Measurements from ENCODE around the gene TNFRSF13B. TPM values are rescaled to one million over a fixed set of nuclear protein-coding genes. Genes with fewer than 3 reads are reported as not detected.

TNFRSF13B gene
- total RNA-seq, 2 donors from 2014 or later, result 0.97 to 1.6 TPM

- no peaks in the 10 kb centered on the region for H3K36me3 Mint-ChIP-seq (ENCODE audit: low read depth)
Observed at GRCh38 chr17:16954521-16954920, 17.4 kb downstream of the TNFRSF13B start.

GRCh38 chr17:16953841-16954240 lies 18.1 kb downstream of the TNFRSF13B start:
- Histone ChIP-seq H3K9me3 (ENCODE audit: control insufficient read depth, low read length) (peaks cover 18% of the 10 kb centered on the region), H3K27me3 (ENCODE audit: control insufficient read depth, insufficient read depth, low read length, poor library complexity, severe bottlenecking) (no peaks in the 10 kb centered on the region), H3K4me1 (ENCODE audit: control insufficient read depth, insufficient read depth, low read length) (no peaks in the 10 kb centered on the region), H3K4me3 (ENCODE audit: low read length) (no peak overlapping the region), H3K27ac (ENCODE audit: low read depth, low read length) (no peak overlapping the region), H3K36me3 (ENCODE audit: control insufficient read depth, insufficient read depth, low read length) (no peaks in the 10 kb centered on the region), H3K9ac (ENCODE audit: extremely low read depth, low read length, poor library complexity, severe bottlenecking) (no peak overlapping the region)
- DNase-seq, result peak; percentile 34
- Mint-ChIP-seq H3K27ac (no peak overlapping the region), H3K9me3 (peaks cover 9% of the 10 kb centered on the region), H3K4me1 (no peaks in the 10 kb centered on the region), H3K27me3 (ENCODE audit: insufficient read depth) (peaks cover 4% of the 10 kb centered on the region), H3K4me3 (no peak overlapping the region), H3K36me3 (ENCODE audit: low read depth) (no peaks in the 10 kb centered on the region)
- WGBS, 2 experiments (ENCODE audit: insufficient coverage in 1 of 2, insufficient read length in 1 of 2), result 88 to 95% methylated on average over 9 of the region's 9 CpGs
- no peak for TF ChIP-seq CTCF (conservative IDR thresholded peaks at IDR 0.05)

More at GRCh38 chr17:16954521-16954920, 17.4 kb downstream of the TNFRSF13B start:
- no peaks in the 10 kb centered on the region for H3K4me1 Mint-ChIP-seq
- H3K9me3 Mint-ChIP-seq, result peaks cover 3% of the 10 kb centered on the region
- H3K4me1 ChIP-seq (ENCODE audit: control insufficient read depth, insufficient read depth, low read length), result no peaks in the 10 kb centered on the region
- TF ChIP-seq CTCF (conservative IDR thresholded peaks at IDR 0.05), result no peak
- 87 to 89% methylated on average over 3 of the region's 3 CpGs for WGBS, 2 experiments (ENCODE audit: insufficient coverage in 1 of 2, insufficient read length in 1 of 2)
- no peaks in the 10 kb centered on the region for H3K27me3 ChIP-seq (ENCODE audit: control insufficient read depth, insufficient read depth, low read length, poor library complexity, severe bottlenecking)
- H3K9ac ChIP-seq (ENCODE audit: extremely low read depth, low read length, poor library complexity, severe bottlenecking), result no peak overlapping the region
- H3K4me3 Mint-ChIP-seq, result no peak overlapping the region
- peaks cover 4% of the 10 kb centered on the region for H3K27me3 Mint-ChIP-seq (ENCODE audit: insufficient read depth)
- peak; percentile 19 for DNase-seq
- H3K4me3 ChIP-seq (ENCODE audit: low read length), result no peak overlapping the region
- H3K9me3 ChIP-seq (ENCODE audit: control insufficient read depth, low read length), result peaks cover 12% of the 10 kb centered on the region
- H3K27ac Mint-ChIP-seq, result no peak overlapping the region
- H3K36me3 ChIP-seq (ENCODE audit: control insufficient read depth, insufficient read depth, low read length), result no peaks in the 10 kb centered on the region
- H3K27ac ChIP-seq (ENCODE audit: low read depth, low read length), result no peak overlapping the region

GRCh38 chr17:16953347-16953746 lies 18.6 kb downstream of the TNFRSF13B start:
- Mint-ChIP-seq H3K4me3 (no peak overlapping the region), H3K4me1 (no peaks in the 10 kb centered on the region), H3K27me3 (ENCODE audit: insufficient read depth) (peaks cover 4% of the 10 kb centered on the region), H3K27ac (no peak overlapping the region), H3K9me3 (peaks cover 14% of the 10 kb centered on the region), H3K36me3 (ENCODE audit: low read depth) (peaks cover 1% of the 10 kb centered on the region)
- Histone ChIP-seq H3K36me3 (ENCODE audit: control insufficient read depth, insufficient read depth, low read length) (no peaks in the 10 kb centered on the region), H3K9ac (ENCODE audit: extremely low read depth, low read length, poor library complexity, severe bottlenecking) (no peak overlapping the region), H3K27ac (ENCODE audit: low read depth, low read length) (no peak overlapping the region), H3K4me1 (ENCODE audit: control insufficient read depth, insufficient read depth, low read length) (no peaks in the 10 kb centered on the region), H3K27me3 (ENCODE audit: control insufficient read depth, insufficient read depth, low read length, poor library complexity, severe bottlenecking) (no peaks in the 10 kb centered on the region), H3K4me3 (ENCODE audit: low read length) (no peak overlapping the region), H3K9me3 (ENCODE audit: control insufficient read depth, low read length) (peaks cover 23% of the 10 kb centered on the region)
- no peak for TF ChIP-seq CTCF (conservative IDR thresholded peaks at IDR 0.05)
- 87% methylated on average over 3 of the region's 3 CpGs for WGBS, 2 experiments (ENCODE audit: insufficient coverage in 1 of 2, insufficient read length in 1 of 2)
- DNase-seq, result peak; percentile 22

All from endodermal cell (in vitro differentiated cells).